ENCODE measurements around the gene MEPE. TPM values are rescaled to one million over a fixed set of nuclear protein-coding genes. Genes with fewer than 3 reads are reported as not detected.

Gene MEPE
- total and polyA plus RNA-seq, 2 of the 8 experiments (the other 6 are each of a cell fraction or from before 2014, with no cell fraction given), result not detected

- no peak overlapping the region for H2BK12ac ChIP-seq (ENCODE audit: low read depth, low read length)
- WGBS, 2 experiments (ENCODE audit: extremely low coverage in 1 of 2, insufficient coverage in 1 of 2, insufficient read length in 1 of 2, insufficient replicate concordance in 2 of 2, low coverage in 1 of 2, low lambda C conversion rate in 2 of 2, missing lambda C conversion rate in 1 of 2), result 98% methylated on average over 2 of the region's 2 CpGs; no CpG with 5 or more reads in 1 of the 2 experiments
- no peak overlapping the region for H4K8ac ChIP-seq (ENCODE audit: extremely low read depth, insufficient read depth, low read length)
- H2BK5ac ChIP-seq (ENCODE audit: low read depth, low read length), result no peak overlapping the region
- CTCF ChIA-PET (ENCODE audit: partially characterized antibody), result interaction anchor here (0.7 to 2.0 kb wide), 2 partner anchors 26 to 152 kb away, joined by 3 to 5 read pairs; no protein-coding TSS in a partner anchor
- DNase-seq (ENCODE audit: low read depth in 1 of 2, low spot score in 2 of 2) (no peak), FAIRE-seq (no peak)
- H3K23me2 ChIP-seq (ENCODE audit: low read depth, low read length), result no peaks in the 10 kb centered on the region
- no peak overlapping the region for H3K9ac ChIP-seq (replicated peaks in 1 of 4; ENCODE audit: extremely low read depth in 1 of 4, low read depth in 3 of 4, low read length in 3 of 4)
- H3K4me3 ChIP-seq (ENCODE audit: extremely low read depth in 1 of 4, insufficient read depth in 2 of 4, low read depth in 3 of 4, low read length in 4 of 4), result no peak overlapping the region
- H3K27me3 ChIP-seq (replicated peaks in 1 of 4; ENCODE audit: control insufficient read depth in 3 of 4, extremely low read depth in 1 of 4, insufficient read depth in 3 of 4, low read length in 3 of 4), result no peaks in the 10 kb centered on the region
- H4K20me1 ChIP-seq (replicated peaks in 1 of 2; ENCODE audit: control insufficient read depth in 1 of 2, insufficient read depth in 2 of 2, low read length in 2 of 2), result no peaks in the 10 kb centered on the region
- peaks cover 0 to 4% of the 10 kb centered on the region in 2 experiments; a peak in 2 of 4 replicates for H3K9me3 ChIP-seq (ENCODE audit: insufficient read depth in 2 of 2, low read depth in 1 of 2, low read length in 1 of 2)
- H3K23ac ChIP-seq (ENCODE audit: insufficient read length), result no peak overlapping the region
- H2BK120ac ChIP-seq (replicated peaks; ENCODE audit: low read depth, low read length), result no peak overlapping the region
- H3K14ac ChIP-seq (ENCODE audit: insufficient read length), result no peak overlapping the region
- no peak overlapping the region for H2BK15ac ChIP-seq (ENCODE audit: low read length)
- no peak overlapping the region for H3K27ac ChIP-seq (ENCODE audit: low read depth, low read length)
- no peaks in the 10 kb centered on the region for H3K79me1 ChIP-seq (ENCODE audit: low read depth, low read length)
- H3K36me3 ChIP-seq (ENCODE audit: control insufficient read depth in 2 of 4, insufficient read depth in 4 of 4, low read length in 3 of 4), result no peaks in the 10 kb centered on the region
- H4K91ac ChIP-seq (replicated peaks; ENCODE audit: insufficient read length, low read length), result no peak overlapping the region
- no peak overlapping the region for H2AFZ ChIP-seq (ENCODE audit: low read length)
- H3K56ac ChIP-seq (replicated peaks; ENCODE audit: insufficient read length, low read depth, low read length), result no peak overlapping the region
- no peak overlapping the region for H2AK5ac ChIP-seq (ENCODE audit: low read depth, low read length)
- H3K79me2 ChIP-seq (ENCODE audit: control insufficient read depth in 1 of 2, insufficient read depth in 2 of 2, low read length in 2 of 2), result no peaks in the 10 kb centered on the region
- no peak for TF ChIP-seq BRCA1 (IDR thresholded peaks at IDR 0.05; ENCODE audit: low read depth, low read length)
- TF ChIP-seq POLR2A (IDR thresholded peaks at IDR 0.05; ENCODE audit: control extremely low read depth in 1 of 2, low read depth in 2 of 2, low read length in 2 of 2), result no peak
- no peak overlapping the region for H3K4me2 ChIP-seq (ENCODE audit: insufficient read depth in 1 of 2, low read depth in 2 of 2, low read length in 2 of 2)
- H2BK20ac ChIP-seq (ENCODE audit: low read length), result no peak overlapping the region
- no peak overlapping the region for H4K5ac ChIP-seq (ENCODE audit: insufficient read length, low read depth, low read length)
- H3K4me1 ChIP-seq (replicated peaks in 1 of 4; ENCODE audit: control insufficient read depth in 3 of 4, insufficient read depth in 4 of 4, low read length in 3 of 4), result 0 out of 7 replicates have a peak, but pooled peaks cover 0 to 1% (median 0%) of the 10 kb centered on the region in 4 experiments
- no peak overlapping the region for H3K4ac ChIP-seq (replicated peaks; ENCODE audit: insufficient read length, low read depth, low read length)
- no peak overlapping the region for H3K18ac ChIP-seq (ENCODE audit: extremely low read depth, low read length)
- POLR2A ChIA-PET (ENCODE audit: partially characterized antibody), result no interaction called here
Measured at GRCh38 chr4:87811977-87812376, 20.8 kb upstream of the MEPE start.
